ENCODE measurements around the gene TEX50. TPM values are rescaled to one million over a fixed set of nuclear protein-coding genes. Genes with fewer than 3 reads are reported as not detected.
"Not testable (repeated sequence)": the region's sequence is repeated elsewhere in the genome, so short reads cannot be mapped to it uniquely, and the experiment has no call there.

Gene TEX50
- total RNA-seq, 2 donors from 2014 or later: not detected

- H3K27me3 Mint-ChIP-seq: peaks cover 5% of the 10 kb centered on the region
- H3K27ac Mint-ChIP-seq: no peak overlapping the region
- no peaks in the 10 kb centered on the region for H3K4me1 Mint-ChIP-seq
- no peak overlapping the region for H3K4me3 Mint-ChIP-seq
- no peaks in the 10 kb centered on the region for H3K36me3 Mint-ChIP-seq (ENCODE audit: low read depth)
- H3K9me3 ChIP-seq (ENCODE audit: control insufficient read depth, low read length, poor library complexity, severe bottlenecking): no peaks in the 10 kb centered on the region
- DNase-seq: no peak
- ATAC-seq: no peak
Measured at GRCh38 chr1:173638043-173639021, 3.2 kb downstream of the TEX50 start.

- H3K4me1 Mint-ChIP-seq: no peaks in the 10 kb centered on the region
Measured at GRCh38 chr1:173639102-173639501, 4.0 kb downstream of the TEX50 start.

GRCh38 chr1:173642450-173643139 lies 7.5 kb downstream of the TEX50 start:
- DNase-seq; H3K4me3 Mint-ChIP-seq; H3K27me3 Mint-ChIP-seq; ATAC-seq; H3K36me3 Mint-ChIP-seq (ENCODE audit: low read depth); H3K9me3 ChIP-seq (ENCODE audit: control insufficient read depth, low read length, poor library complexity, severe bottlenecking); H3K27ac Mint-ChIP-seq; H3K4me1 Mint-ChIP-seq: not testable (repeated sequence)

More at GRCh38 chr1:173639102-173639501, 4.0 kb downstream of the TEX50 start:
- no peak for DNase-seq
- Mint-ChIP-seq H3K36me3 (ENCODE audit: low read depth) (no peaks in the 10 kb centered on the region), H3K4me3 (no peak overlapping the region), H3K27me3 (peaks cover 5% of the 10 kb centered on the region), H3K27ac (no peak overlapping the region)
- no peak for ATAC-seq
- no peaks in the 10 kb centered on the region for H3K9me3 ChIP-seq (ENCODE audit: control insufficient read depth, low read length, poor library complexity, severe bottlenecking)

- H3K9me3 ChIP-seq (ENCODE audit: control insufficient read depth, low read length, poor library complexity, severe bottlenecking): no peaks in the 10 kb centered on the region
- Mint-ChIP-seq H3K27me3 (peaks cover 9% of the 10 kb centered on the region), H3K36me3 (ENCODE audit: low read depth) (peaks cover 3% of the 10 kb centered on the region), H3K27ac (no peak overlapping the region), H3K4me3 (no peak overlapping the region), H3K4me1 (no peaks in the 10 kb centered on the region)
- ATAC-seq (no peak), DNase-seq (no peak)
Measured at GRCh38 chr1:173646656-173647055, 11.5 kb downstream of the TEX50 start.

GRCh38 chr1:173648880-173649605 lies 13.9 kb downstream of the TEX50 start:
- Mint-ChIP-seq H3K4me1 (no peaks in the 10 kb centered on the region), H3K27ac (no peak overlapping the region), H3K36me3 (ENCODE audit: low read depth) (peaks cover 6% of the 10 kb centered on the region), H3K4me3 (no peak overlapping the region), H3K27me3 (peaks cover 15% of the 10 kb centered on the region)
- ATAC-seq (no peak), DNase-seq (no peak)
- no peaks in the 10 kb centered on the region for H3K9me3 ChIP-seq (ENCODE audit: control insufficient read depth, low read length, poor library complexity, severe bottlenecking)

- ATAC-seq (no peak), DNase-seq (no peak)
- Mint-ChIP-seq H3K4me3 (no peak overlapping the region), H3K4me1 (no peaks in the 10 kb centered on the region), H3K36me3 (ENCODE audit: low read depth) (no peaks in the 10 kb centered on the region), H3K27me3 (peaks cover 8% of the 10 kb centered on the region), H3K27ac (no peak overlapping the region)
- H3K9me3 ChIP-seq (ENCODE audit: control insufficient read depth, low read length, poor library complexity, severe bottlenecking): no peaks in the 10 kb centered on the region
Measured at GRCh38 chr1:173660306-173660705, 25.2 kb downstream of the TEX50 start.

GRCh38 chr1:173661271-173661670 lies 26.1 kb downstream of the TEX50 start:
- no peak overlapping the region for H3K4me3 Mint-ChIP-seq
- no peaks in the 10 kb centered on the region for H3K36me3 Mint-ChIP-seq (ENCODE audit: low read depth)
- ATAC-seq (no peak), DNase-seq (no peak)
- no peaks in the 10 kb centered on the region for H3K9me3 ChIP-seq (ENCODE audit: control insufficient read depth, low read length, poor library complexity, severe bottlenecking)
- no peak overlapping the region for H3K27ac Mint-ChIP-seq
- H3K4me1 Mint-ChIP-seq: no peaks in the 10 kb centered on the region
- peaks cover 3% of the 10 kb centered on the region for H3K27me3 Mint-ChIP-seq

- no peak for ATAC-seq
Measured at GRCh38 chr1:173661763-173662162, 26.6 kb downstream of the TEX50 start.

GRCh38 chr1:173663159-173663558 lies 28.0 kb downstream of the TEX50 start:
- H3K9me3 ChIP-seq (ENCODE audit: control insufficient read depth, low read length, poor library complexity, severe bottlenecking): no peaks in the 10 kb centered on the region
- Mint-ChIP-seq H3K4me1 (no peaks in the 10 kb centered on the region), H3K4me3 (no peak overlapping the region), H3K27me3 (peaks cover 12% of the 10 kb centered on the region), H3K27ac (no peak overlapping the region), H3K36me3 (ENCODE audit: low read depth) (no peaks in the 10 kb centered on the region)
- DNase-seq (no peak), ATAC-seq (no peak)

More at GRCh38 chr1:173661763-173662162, 26.6 kb downstream of the TEX50 start:
- H3K36me3 Mint-ChIP-seq (ENCODE audit: low read depth): no peaks in the 10 kb centered on the region
- H3K27ac Mint-ChIP-seq: no peak overlapping the region
- H3K4me3 Mint-ChIP-seq: no peak overlapping the region
- no peak for DNase-seq
- H3K4me1 Mint-ChIP-seq: no peaks in the 10 kb centered on the region
- no peaks in the 10 kb centered on the region for H3K9me3 ChIP-seq (ENCODE audit: control insufficient read depth, low read length, poor library complexity, severe bottlenecking)
- H3K27me3 Mint-ChIP-seq: peaks cover 2% of the 10 kb centered on the region

- no peaks in the 10 kb centered on the region for H3K9me3 ChIP-seq (ENCODE audit: control insufficient read depth, low read length, poor library complexity, severe bottlenecking)
- ATAC-seq (no peak), DNase-seq (no peak)
- Mint-ChIP-seq H3K27me3 (peaks cover 47% of the 10 kb centered on the region), H3K27ac (no peak overlapping the region), H3K36me3 (ENCODE audit: low read depth) (peaks cover 6% of the 10 kb centered on the region), H3K4me1 (peaks cover 6% of the 10 kb centered on the region), H3K4me3 (no peak overlapping the region)
Measured at GRCh38 chr1:173666646-173667045, 31.5 kb downstream of the TEX50 start.

- H3K9me3 ChIP-seq (ENCODE audit: control insufficient read depth, low read length, poor library complexity, severe bottlenecking): no peaks in the 10 kb centered on the region
- H3K4me1 Mint-ChIP-seq: peaks cover 6% of the 10 kb centered on the region
- DNase-seq (no peak), ATAC-seq (no peak)
- peak within 1 kb of the TSS; percentile 65 for H3K4me3 Mint-ChIP-seq
- H3K27me3 Mint-ChIP-seq: peaks cover 51% of the 10 kb centered on the region
- H3K36me3 Mint-ChIP-seq (ENCODE audit: low read depth): peaks cover 6% of the 10 kb centered on the region
- H3K27ac Mint-ChIP-seq: no peak within 1 kb of the TSS
Measured at GRCh38 chr1:173669491-173669941, 34.4 kb downstream of the TEX50 start, which contains the start of gene ANKRD45. Gene ANKRD45 (minus strand): TSS chr1:173669851. CDS start chr1:173659418, 10,433 bp downstream.

- not testable (repeated sequence) for H3K4me1 Mint-ChIP-seq; ATAC-seq; H3K27ac Mint-ChIP-seq; DNase-seq; H3K9me3 ChIP-seq (ENCODE audit: control insufficient read depth, low read length, poor library complexity, severe bottlenecking); H3K36me3 Mint-ChIP-seq (ENCODE audit: low read depth); H3K4me3 Mint-ChIP-seq
- H3K27me3 Mint-ChIP-seq: peaks cover 27% of the 10 kb centered on the region
Measured at GRCh38 chr1:173674496-173674895, 39.4 kb downstream of the TEX50 start.

- ATAC-seq; H3K27me3 Mint-ChIP-seq; H3K4me3 Mint-ChIP-seq; H3K4me1 Mint-ChIP-seq; H3K27ac Mint-ChIP-seq; H3K9me3 ChIP-seq (ENCODE audit: control insufficient read depth, low read length, poor library complexity, severe bottlenecking); H3K36me3 Mint-ChIP-seq (ENCODE audit: low read depth); DNase-seq: not testable (repeated sequence)
Measured at GRCh38 chr1:173680152-173680551, 45.0 kb downstream of the TEX50 start.
